Thyroid gland (tissue), 4 donors: Measurements from ENCODE around the gene TAF11. TPM values are rescaled to one million over a fixed set of nuclear protein-coding genes. Genes with fewer than 3 reads are reported as not detected.

Experiments
- DNase-seq, 2 donors: peaks; one replicate each; pipeline ENCODE4 v3.0.0-alpha.2; 2019
- H3K27ac ChIP-seq, 3 donors: fragments of 200-600 bp; sonication (generic); 1 replicate in 2 of 3; 2 replicates in 1 of 3; pipeline ENCODE4 v1.5.1; 2016 to 2019; ENCODE audit warnings: mild to moderate bottlenecking in 1 of 3, moderate library complexity in 1 of 3
- H3K27me3 ChIP-seq: fragments of 200-600 bp; sonication (generic); one replicate; pipeline ENCODE4 v1.5.1; 2019
- H3K36me3 ChIP-seq, 2 donors: fragments of 200-600 bp; sonication (generic); one replicate each; pipeline ENCODE4 v1.5.1; 2016 to 2019
- H3K4me1 ChIP-seq, 2 donors: fragments of 200-600 bp; sonication (generic); one replicate each; pipeline ENCODE4 v1.5.1; 2017 to 2019
- H3K4me3 ChIP-seq, 3 donors: fragments of 200-600 bp; sonication (generic); replicated peaks in 1 of 3; 1 replicate in 2 of 3; 2 replicates in 1 of 3; pipeline ENCODE4 v1.5.1; 2016; ENCODE audit warnings: mild to moderate bottlenecking in 1 of 3
- H3K9me3 ChIP-seq: fragments of 200-600 bp; sonication (generic); one replicate; pipeline ENCODE4 v1.5.1; 2017
- CTCF ChIP-seq, 6 experiments: fragments of 200-600 bp in 3 of 6; fragments of 450-650 bp in 3 of 6; sonication (generic) in 3 of 6; IDR thresholded peaks; one replicate each; pipeline ENCODE4 v1.5.1; 2016 to 2019; ENCODE audit warnings: antibody characterized with exemption in 6 of 6, mild to moderate bottlenecking in 2 of 6, inconsistent platforms in 1 of 6, moderate library complexity in 1 of 6
- POLR2A ChIP-seq, 2 donors: fragments of 450-650 bp; IDR thresholded peaks; one replicate each; pipeline ENCODE4 v1.6.1; 2017; ENCODE audit warnings: antibody characterized with exemption in 2 of 2, mild to moderate bottlenecking in 2 of 2, moderate library complexity in 1 of 2
- WGBS, 2 donors: methylation state at CpG; one replicate each; pipeline ENCODE4 v1.1.5; 2017; 5-methylcytosine and 5-hydroxymethylcytosine counted together
- intact Hi-C: fragments of 100-400 bp; cut with DNase I; formaldehyde crosslinking; loops from one replicate; pipeline ENCODE4 v1.15.1; 2023
- total RNA-seq, 4 donors: library from RNA; depleted of rRNA; stranded (reverse); fragments of >200 nt; gene quantifications; one replicate each; pipeline ENCODE4 v1.2.3, GENCODE V29; 2016

The TAF11 gene
- total RNA-seq, 4 donors from 2014 or later, result 12.8 to 32.2 (median 20.2) TPM

GRCh38 chr6:34897716-34898115 lies 9.9 kb upstream of the TAF11 start:
- Histone ChIP-seq H3K36me3 (no peaks in the 10 kb centered on the region), H3K4me1 (peaks cover 0 to 12% of the 10 kb centered on the region in 2 donors), H3K4me3 (no peak overlapping the region), H3K27ac (no peak overlapping the region), H3K27me3 (no peaks in the 10 kb centered on the region), H3K9me3 (no peaks in the 10 kb centered on the region)
- DNase-seq, result no peak
- intact Hi-C loops, result no loop called here
- WGBS, 2 donors, result 50 to 96% methylated on average over 1 of the region's 1 CpG
- TF ChIP-seq POLR2A (IDR thresholded peaks at IDR 0.05), result no peak
- TF ChIP-seq CTCF (IDR thresholded peaks at IDR 0.05), result no peak

GRCh38 chr6:34897130-34897529 lies 9.3 kb upstream of the TAF11 start:
- 74 to 81% methylated on average over 1 of the region's 1 CpG for WGBS, 2 donors

DNA sequence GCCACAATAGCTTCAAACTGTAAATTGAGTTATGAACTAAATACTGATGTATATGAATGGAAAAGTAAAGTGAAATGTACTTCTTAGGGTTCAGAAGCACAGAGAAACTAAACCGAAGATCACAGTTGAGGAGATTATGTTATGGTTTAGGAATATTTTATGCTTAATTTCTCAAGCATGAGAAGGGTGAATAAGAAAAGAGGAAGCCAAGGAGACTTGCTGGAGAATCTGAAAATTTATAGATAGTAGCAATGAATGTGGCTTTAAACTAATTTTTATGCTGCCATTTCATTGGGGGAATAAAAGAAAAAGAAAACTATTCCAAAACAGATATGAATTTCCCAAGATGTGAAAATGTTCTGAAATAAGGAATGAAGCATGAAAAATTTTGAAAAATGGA lies 6.9 kb upstream of the TAF11 start:
- H3K4me3 ChIP-seq, result no peak overlapping the region
- H3K36me3 ChIP-seq, result no peaks in the 10 kb centered on the region
- no peak overlapping the region for H3K27ac ChIP-seq
- WGBS, 2 donors, result 83 to 89% methylated on average over 1 of the region's 1 CpG
- intact Hi-C loops, result no loop called here
- peaks cover 0 to 31% of the 10 kb centered on the region in 2 donors for H3K4me1 ChIP-seq
- no peak for TF ChIP-seq POLR2A (IDR thresholded peaks at IDR 0.05)
- no peak for TF ChIP-seq CTCF (IDR thresholded peaks at IDR 0.05)
- H3K9me3 ChIP-seq, result no peaks in the 10 kb centered on the region
- H3K27me3 ChIP-seq, result no peaks in the 10 kb centered on the region
- no peak for DNase-seq

More at GRCh38 chr6:34897130-34897529, 9.3 kb upstream of the TAF11 start:
- no peaks in the 10 kb centered on the region for H3K36me3 ChIP-seq
- intact Hi-C loops, result no loop called here
- peaks cover 0 to 17% of the 10 kb centered on the region in 2 donors for H3K4me1 ChIP-seq
- H3K4me3 ChIP-seq, result no peak overlapping the region
- H3K27me3 ChIP-seq, result no peaks in the 10 kb centered on the region
- H3K27ac ChIP-seq, result no peak overlapping the region
- no peaks in the 10 kb centered on the region for H3K9me3 ChIP-seq
- no peak for DNase-seq
- TF ChIP-seq POLR2A (IDR thresholded peaks at IDR 0.05) (no peak), CTCF (IDR thresholded peaks at IDR 0.05) (no peak)

GRCh38 chr6:34891296-34891695 lies 3.5 kb upstream of the TAF11 start:
- 86 to 98% methylated on average over 2 of the region's 2 CpGs for WGBS, 2 donors
- no peak for DNase-seq
- no peaks in the 10 kb centered on the region for H3K9me3 ChIP-seq
- no peak overlapping the region for H3K4me3 ChIP-seq
- intact Hi-C loops, result no loop called here
- peaks cover 11 to 41% of the 10 kb centered on the region in 2 donors for H3K4me1 ChIP-seq
- no peaks in the 10 kb centered on the region for H3K36me3 ChIP-seq
- H3K27me3 ChIP-seq, result no peaks in the 10 kb centered on the region
- TF ChIP-seq POLR2A (IDR thresholded peaks at IDR 0.05) (no peak), CTCF (IDR thresholded peaks at IDR 0.05) (no peak)
- no peak overlapping the region for H3K27ac ChIP-seq

DNA sequence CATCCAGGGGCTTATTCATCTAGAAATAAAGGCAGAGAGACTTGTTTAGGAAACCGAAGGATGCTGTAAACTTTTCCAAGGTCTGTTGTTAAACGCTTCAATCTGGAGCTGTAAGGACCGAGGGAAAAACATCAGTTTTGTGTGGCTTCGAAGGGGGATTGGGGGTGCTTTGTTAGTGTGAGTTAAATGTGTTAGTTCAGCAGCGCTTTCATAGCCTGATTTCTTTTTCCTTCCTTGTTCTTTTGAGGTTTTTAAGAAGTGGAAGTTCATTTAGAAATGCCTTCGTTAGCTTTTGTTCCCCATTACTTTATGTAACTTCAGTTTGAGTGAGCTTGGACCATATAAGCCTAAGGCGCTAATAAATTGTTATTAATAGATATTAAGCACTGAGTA lies 2.7 kb upstream of the TAF11 start:
- Histone ChIP-seq H3K4me1 (peaks cover 12 to 48% of the 10 kb centered on the region in 2 donors), H3K27ac (peak overlapping the region in 1 of 3 donors; percentile 20), H3K27me3 (no peaks in the 10 kb centered on the region), H3K4me3 (peak overlapping the region in 1 of 3 donors; percentile 79), H3K36me3 (no peaks in the 10 kb centered on the region), H3K9me3 (no peaks in the 10 kb centered on the region)
- no peak for DNase-seq
- no peak for TF ChIP-seq CTCF (IDR thresholded peaks at IDR 0.05)
- TF ChIP-seq POLR2A (IDR thresholded peaks at IDR 0.05), result no peak
- intact Hi-C loops, result no loop called here
- WGBS, 2 donors, result 53 to 56% methylated on average over 7 of the region's 7 CpGs
